Effector CD4-positive, alpha-beta T cell (primary cell): ENCODE measurements around the gene COL5A2.

Experiments used
- DNase-seq: peaks from one replicate; pipeline ENCODE4 v3.0.0-alpha.2; 2020

Gene COL5A2

GRCh38 chr2:189147361-189147760 lies 32.2 kb downstream of the COL5A2 start:
- DNase-seq = no peak

DNA sequence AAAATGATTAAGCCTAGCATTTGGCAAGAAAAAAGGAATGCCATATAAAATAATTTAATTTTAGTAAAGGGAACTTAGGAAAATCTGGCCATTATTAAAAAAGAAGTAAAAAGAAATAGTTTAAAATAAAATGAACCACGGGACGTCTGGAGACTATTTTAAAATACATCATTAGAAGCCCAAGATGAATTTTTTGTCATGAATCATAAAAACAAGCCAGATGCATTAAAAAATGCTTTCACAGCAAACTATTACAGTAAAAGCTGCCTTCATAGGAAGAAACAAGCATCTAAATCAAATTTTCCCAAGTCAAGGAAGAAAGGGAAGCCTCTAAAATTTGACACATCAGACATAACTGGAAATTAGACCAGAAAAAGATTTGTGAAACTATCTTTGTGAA lies 33.0 kb downstream of the COL5A2 start:
- DNase-seq = no peak

- DNase-seq = no peak
Observed at GRCh38 chr2:189144700-189145211, 34.8 kb downstream of the COL5A2 start.

GRCh38 chr2:189143925-189144324 lies 35.6 kb downstream of the COL5A2 start:
- DNase-seq = no peak

DNA sequence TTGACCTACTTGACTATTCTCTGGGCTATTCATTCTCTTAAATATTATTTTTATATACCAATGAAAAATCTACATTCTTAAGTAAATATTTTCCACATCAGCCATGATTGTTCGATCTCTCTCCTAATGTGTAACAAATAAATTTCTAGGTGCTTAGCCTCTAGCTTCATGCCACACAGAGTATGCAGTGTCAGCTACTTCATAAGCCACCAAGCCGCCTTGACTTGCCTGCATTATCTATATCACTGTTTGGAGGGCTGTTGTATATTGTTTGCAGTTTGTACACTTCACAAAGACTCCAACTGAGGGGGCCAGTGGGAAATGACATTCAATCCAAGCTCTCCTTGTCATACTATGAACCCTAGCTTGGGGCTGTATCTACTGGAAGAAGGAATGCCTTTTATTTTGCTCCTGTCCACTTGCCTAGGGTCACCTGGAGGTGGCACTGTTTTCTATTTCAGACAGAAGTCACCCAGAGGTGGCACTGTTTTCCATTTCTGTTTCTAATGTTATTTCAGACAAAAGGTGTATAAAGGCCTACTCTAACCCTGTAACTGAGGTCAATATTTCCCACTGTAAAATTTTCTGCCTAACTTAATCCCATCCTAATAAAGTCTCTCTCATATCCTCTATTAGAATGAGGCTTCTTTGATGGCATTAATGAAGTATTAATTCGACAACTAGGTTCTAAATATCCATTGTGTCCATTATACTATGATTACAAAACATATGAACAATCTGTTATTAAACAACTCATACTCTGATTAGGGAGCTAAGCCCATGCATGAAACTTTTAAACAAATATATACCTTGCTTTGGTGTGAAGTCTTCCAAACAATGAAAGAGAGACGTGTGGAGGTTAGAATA lies 36.4 kb downstream of the COL5A2 start:
- DNase-seq = peak; percentile 27

DNA sequence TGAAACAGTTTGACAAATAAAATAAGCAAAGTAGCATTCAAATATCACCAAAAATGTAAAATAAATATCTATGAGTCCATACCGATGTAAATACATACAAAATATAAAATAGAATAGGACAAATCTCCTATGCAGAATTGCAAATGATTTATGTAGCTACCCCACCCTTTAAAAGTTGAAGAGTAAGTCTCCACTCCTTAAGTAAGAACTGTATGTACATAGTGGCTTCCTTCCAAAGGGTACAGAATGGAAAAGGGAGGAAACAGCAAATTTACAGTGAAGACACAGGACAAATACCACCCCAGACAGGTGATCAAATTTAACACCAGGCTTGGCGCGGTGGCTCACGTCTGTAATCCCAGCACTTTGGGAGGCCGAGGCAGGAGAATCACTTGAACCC lies 40.8 kb downstream of the COL5A2 start:
- DNase-seq = no peak

DNA sequence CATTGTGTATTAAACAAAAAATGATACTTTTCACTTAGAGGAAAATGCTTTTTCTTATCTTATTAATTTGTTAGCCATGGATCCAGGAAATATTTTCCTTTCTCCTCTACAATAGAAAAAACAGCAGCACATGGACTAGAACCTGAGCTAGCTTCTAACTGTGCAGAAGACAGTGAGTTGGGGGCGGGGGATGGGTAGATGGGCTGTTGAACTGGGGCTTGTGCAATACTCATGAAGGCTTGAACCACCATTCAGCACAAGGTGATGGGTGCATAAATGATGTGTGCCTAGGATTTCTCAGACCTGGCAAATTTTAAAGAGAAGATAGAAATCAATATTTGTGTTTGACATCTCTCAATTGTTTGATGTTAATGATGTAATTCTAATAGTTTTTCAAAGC lies 42.0 kb downstream of the COL5A2 start:
- no peak for DNase-seq

GRCh38 chr2:189134485-189134884 lies 45.1 kb downstream of the COL5A2 start:
- DNase-seq = no peak

- DNase-seq = no peak
Observed at GRCh38 chr2:189131991-189132390, 47.6 kb downstream of the COL5A2 start.

GRCh38 chr2:189129971-189130370 lies 49.6 kb downstream of the COL5A2 start:
- no peak for DNase-seq

DNA sequence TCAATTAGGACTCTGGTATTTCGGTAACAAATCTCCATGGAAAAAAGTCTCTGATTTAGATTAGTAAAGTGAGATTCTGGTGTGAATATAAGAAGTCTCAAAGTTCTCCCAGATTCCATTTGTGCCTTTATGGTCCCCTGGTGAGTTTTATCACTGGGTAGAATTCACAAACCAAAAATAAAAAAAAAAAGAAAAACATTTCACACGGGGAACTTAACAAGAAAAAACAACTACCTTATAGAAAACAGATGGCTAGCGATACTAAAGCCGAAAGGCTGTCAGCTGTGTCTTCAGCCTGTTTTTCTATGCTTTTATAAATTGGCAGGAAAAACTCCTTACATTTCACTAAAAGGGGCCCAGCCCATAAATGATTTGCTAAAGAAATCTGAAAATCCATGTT lies 50.6 kb downstream of the COL5A2 start:
- no peak for DNase-seq

- no peak for DNase-seq
Observed at GRCh38 chr2:189127756-189128155, 51.8 kb downstream of the COL5A2 start.

DNA sequence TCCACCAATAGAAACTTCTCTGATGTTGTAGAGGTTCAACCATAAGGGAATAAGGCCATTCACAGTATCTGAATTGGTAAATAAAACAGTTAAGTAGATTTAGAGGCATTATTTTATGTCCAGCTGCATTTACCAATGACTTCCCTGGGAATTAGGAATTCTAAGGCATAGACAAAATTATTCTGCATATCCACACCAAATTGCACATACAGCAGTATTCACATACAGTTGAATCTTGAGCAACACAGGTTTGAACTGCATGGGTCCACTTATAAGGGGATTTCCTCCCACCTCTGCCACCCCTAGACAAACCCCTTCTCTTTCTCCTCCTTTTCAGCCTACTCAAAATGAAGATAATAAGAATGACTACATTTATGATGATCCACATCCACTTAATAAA lies 54.4 kb downstream of the COL5A2 start:
- DNase-seq = no peak

- DNase-seq = no peak
Observed at GRCh38 chr2:189124175-189124574, 55.4 kb downstream of the COL5A2 start.

- DNase-seq = no peak
Observed at GRCh38 chr2:189118386-189118785, 61.2 kb downstream of the COL5A2 start.

- DNase-seq = no peak
Observed at GRCh38 chr2:189116979-189117378, 62.6 kb downstream of the COL5A2 start.

GRCh38 chr2:189116087-189116486 lies 63.5 kb downstream of the COL5A2 start:
- no peak for DNase-seq

GRCh38 chr2:189115126-189115525 lies 64.4 kb downstream of the COL5A2 start:
- no peak for DNase-seq

GRCh38 chr2:189113963-189114362 lies 65.6 kb downstream of the COL5A2 start:
- no peak for DNase-seq

- no peak for DNase-seq
Observed at GRCh38 chr2:189111063-189111715, 68.4 kb downstream of the COL5A2 start.

- DNase-seq = no peak
Observed at GRCh38 chr2:189109921-189110397, 69.6 kb downstream of the COL5A2 start.

DNA sequence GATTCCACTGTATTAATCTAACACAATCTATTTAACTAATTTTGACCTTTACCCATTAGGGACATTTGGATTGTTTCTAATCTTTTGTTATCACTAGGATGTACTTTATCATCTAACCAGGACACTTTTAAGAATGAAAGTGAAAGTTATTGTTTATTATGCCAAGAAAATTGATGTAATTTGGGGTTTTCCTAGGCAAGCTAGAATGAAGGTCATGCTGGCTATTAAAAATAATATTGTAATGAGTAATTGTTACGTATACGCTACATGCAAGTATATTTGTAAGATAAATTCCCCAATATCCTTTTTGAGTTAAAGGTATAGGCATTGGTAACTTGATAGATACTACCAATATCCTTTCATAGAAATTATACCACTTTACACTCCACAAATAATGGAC lies 74.6 kb downstream of the COL5A2 start:
- DNase-seq = no peak

DNA sequence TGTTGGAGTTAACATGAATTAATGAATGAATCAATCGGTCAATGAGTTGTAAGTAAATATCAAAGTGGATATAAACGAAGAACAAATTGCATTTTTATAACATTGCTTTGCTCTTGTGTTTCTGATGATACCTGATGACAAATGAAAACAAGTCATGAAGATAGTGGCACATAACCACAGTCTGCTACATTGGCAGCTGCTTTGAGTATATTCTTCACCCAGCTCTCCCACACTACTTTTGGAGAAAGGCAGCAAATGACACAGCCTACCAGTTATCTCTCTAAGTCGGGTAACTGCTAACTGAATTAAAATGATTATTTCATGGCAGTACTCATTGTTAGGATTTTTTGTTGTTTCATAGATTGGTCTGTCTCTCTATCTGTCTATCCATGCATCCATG lies 76.8 kb downstream of the COL5A2 start:
- no peak for DNase-seq

GRCh38 chr2:189097934-189098333 lies 81.6 kb downstream of the COL5A2 start:
- DNase-seq = no peak
